HAP-1 (cell line): ENCODE data around the gene AMOTL2.
A peak's percentile ranks its signal among the peaks of the same experiment; 100 is the strongest.

ENCODE experiments used
- DNase-seq, 2 experiments: peaks; one replicate each; pipeline ENCODE4 v3.0.0-alpha.2; 2016 to 2020; ENCODE audit warnings: low spot score in 2 of 2
- H3K27me3 ChIP-seq: fragments of 250-450 bp; sonication (Bioruptor Pico); 2 replicates; pipeline ENCODE4 v1.5.1; 2020; ENCODE audit warnings: low read depth, mild to moderate bottlenecking, moderate library complexity
- H3K36me3 ChIP-seq: fragments of 250-450 bp; sonication (Bioruptor Pico); replicated peaks from 2 replicates; pipeline ENCODE4 v1.5.1; 2020; ENCODE audit warnings: mild to moderate bottlenecking
- H3K4me1 ChIP-seq: fragments of 250-450 bp; sonication (Bioruptor Pico); 2 replicates; pipeline ENCODE4 v1.5.1; 2020; ENCODE audit warnings: mild to moderate bottlenecking
- H3K4me3 ChIP-seq: fragments of 250-450 bp; sonication (Bioruptor Pico); 2 replicates; pipeline ENCODE4 v1.5.1; 2020; ENCODE audit warnings: mild to moderate bottlenecking, moderate library complexity
- H3K9me3 ChIP-seq: fragments of 250-450 bp; sonication (Bioruptor Pico); 2 replicates; pipeline ENCODE4 v1.5.1; 2020; ENCODE audit warnings: mild to moderate bottlenecking, moderate library complexity
- in situ Hi-C: fragments of 300-500 bp; cut with MboI; formaldehyde crosslinking; loops from 3 replicates; pipeline ENCODE4 v1.14.3; 2020; ENCODE audit warnings: low sequenced_read_pairs, inconsistent platforms, mixed read lengths

Gene AMOTL2

GRCh38 chr3:134392336-134392983 is 18.2 kb upstream of the AMOTL2 start:
- DNase-seq = no peak
- in situ Hi-C loops = no loop called here
- Histone ChIP-seq H3K9me3 (0 out of 2 replicates have a peak, but pooled peaks cover 3% of the 10 kb centered on the region), H3K36me3 (no peaks in the 10 kb centered on the region), H3K4me1 (no peaks in the 10 kb centered on the region), H3K27me3 (no peaks in the 10 kb centered on the region), H3K4me3 (no peak overlapping the region)

DNA sequence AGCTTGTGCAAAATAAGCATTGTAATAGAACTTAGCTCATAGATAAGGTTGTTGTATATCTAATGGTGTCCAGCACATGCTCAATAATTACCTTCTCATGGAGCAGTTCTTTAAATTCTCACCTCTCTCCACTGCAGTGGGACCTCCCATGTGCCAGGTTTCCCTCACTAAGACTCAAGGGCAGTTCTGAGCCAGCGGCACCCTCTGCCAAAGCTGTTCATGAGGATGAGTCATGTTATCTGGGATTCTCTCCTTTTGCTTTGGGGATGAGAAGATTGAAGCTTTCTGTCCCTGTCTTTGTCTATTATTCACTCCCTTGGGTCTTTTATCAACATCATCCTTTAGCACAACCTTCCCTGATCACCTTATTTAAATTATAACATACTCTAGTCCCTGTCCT is 15.6 kb upstream of the AMOTL2 start:
- H3K27me3 ChIP-seq = no peaks in the 10 kb centered on the region
- H3K9me3 ChIP-seq = 0 out of 2 replicates have a peak, but pooled peaks cover 3% of the 10 kb centered on the region
- no peak overlapping the region for H3K4me3 ChIP-seq
- in situ Hi-C loops = no loop called here
- DNase-seq = no peak
- no peaks in the 10 kb centered on the region for H3K36me3 ChIP-seq
- peaks cover 12% of the 10 kb centered on the region for H3K4me1 ChIP-seq

- in situ Hi-C loops = no loop called here
- Histone ChIP-seq H3K36me3 (no peaks in the 10 kb centered on the region), H3K27me3 (no peaks in the 10 kb centered on the region), H3K4me3 (no peak overlapping the region), H3K9me3 (0 out of 2 replicates have a peak, but pooled peaks cover 3% of the 10 kb centered on the region), H3K4me1 (peaks cover 14% of the 10 kb centered on the region)
- DNase-seq = no peak
Observed at GRCh38 chr3:134388788-134389485, 14.7 kb upstream of the AMOTL2 start.

DNA sequence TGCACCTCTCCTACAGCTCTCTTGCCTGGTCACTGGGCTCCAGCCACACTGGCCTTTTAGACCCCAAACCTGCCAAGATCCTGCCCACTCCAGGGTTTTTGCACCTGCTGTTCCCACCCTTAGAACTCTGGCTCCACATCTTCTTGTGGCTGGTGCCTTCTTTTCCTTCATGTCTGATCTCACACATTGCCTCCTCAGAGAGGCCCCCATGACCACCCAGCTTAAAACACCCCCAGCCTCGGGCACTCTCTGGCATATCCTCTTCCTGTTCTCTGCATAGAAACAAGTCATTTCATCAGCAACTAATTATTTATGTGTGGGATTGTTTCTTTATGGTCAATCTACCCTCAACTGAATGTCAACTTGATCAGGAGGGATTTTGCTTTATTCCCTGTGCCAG is 14.0 kb upstream of the AMOTL2 start:
- Histone ChIP-seq H3K4me3 (no peak overlapping the region), H3K27me3 (no peaks in the 10 kb centered on the region), H3K9me3 (0 out of 2 replicates have a peak, but pooled peaks cover 3% of the 10 kb centered on the region), H3K36me3 (no peaks in the 10 kb centered on the region), H3K4me1 (peaks cover 14% of the 10 kb centered on the region)
- no peak for DNase-seq
- in situ Hi-C loops = no loop called here

DNA sequence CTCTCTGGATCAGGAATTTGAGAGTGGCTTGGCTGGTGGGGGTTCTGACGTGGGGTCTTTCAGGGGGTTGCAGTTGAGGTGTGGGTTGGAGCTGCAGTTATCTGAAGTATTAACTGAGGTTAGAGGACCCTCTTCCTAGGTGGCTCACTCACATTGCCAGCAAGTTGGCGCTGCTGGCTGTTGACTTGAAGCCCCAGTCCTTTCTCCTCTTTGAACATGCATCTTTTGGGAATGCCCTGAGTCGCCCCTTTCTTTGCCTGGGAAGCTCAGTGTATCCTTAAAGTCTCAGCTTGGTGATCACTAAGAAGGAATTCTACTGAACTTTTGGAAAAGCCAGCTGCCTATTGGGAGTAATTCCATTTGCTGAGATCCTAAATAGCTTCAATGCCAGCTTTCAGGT is 13.0 kb upstream of the AMOTL2 start:
- no peak for DNase-seq
- Histone ChIP-seq H3K4me1 (peaks cover 14% of the 10 kb centered on the region), H3K36me3 (no peaks in the 10 kb centered on the region), H3K9me3 (0 out of 2 replicates have a peak, but pooled peaks cover 3% of the 10 kb centered on the region), H3K4me3 (no peak overlapping the region), H3K27me3 (no peaks in the 10 kb centered on the region)
- in situ Hi-C loops = no loop called here

- Histone ChIP-seq H3K27me3 (no peaks in the 10 kb centered on the region), H3K9me3 (0 out of 2 replicates have a peak, but pooled peaks cover under 1% of the 10 kb centered on the region), H3K4me3 (no peak overlapping the region), H3K36me3 (no peaks in the 10 kb centered on the region), H3K4me1 (peaks cover 14% of the 10 kb centered on the region)
- DNase-seq = no peak
- in situ Hi-C loops = no loop called here
Observed at GRCh38 chr3:134384963-134385362, 10.7 kb upstream of the AMOTL2 start.

GRCh38 chr3:134381831-134382442 is 7.7 kb upstream of the AMOTL2 start:
- Histone ChIP-seq H3K27me3 (no peaks in the 10 kb centered on the region), H3K9me3 (no peaks in the 10 kb centered on the region), H3K4me1 (peaks cover 14% of the 10 kb centered on the region), H3K4me3 (no peak overlapping the region), H3K36me3 (no peaks in the 10 kb centered on the region)
- DNase-seq = no peak
- in situ Hi-C loops = no loop called here

DNA sequence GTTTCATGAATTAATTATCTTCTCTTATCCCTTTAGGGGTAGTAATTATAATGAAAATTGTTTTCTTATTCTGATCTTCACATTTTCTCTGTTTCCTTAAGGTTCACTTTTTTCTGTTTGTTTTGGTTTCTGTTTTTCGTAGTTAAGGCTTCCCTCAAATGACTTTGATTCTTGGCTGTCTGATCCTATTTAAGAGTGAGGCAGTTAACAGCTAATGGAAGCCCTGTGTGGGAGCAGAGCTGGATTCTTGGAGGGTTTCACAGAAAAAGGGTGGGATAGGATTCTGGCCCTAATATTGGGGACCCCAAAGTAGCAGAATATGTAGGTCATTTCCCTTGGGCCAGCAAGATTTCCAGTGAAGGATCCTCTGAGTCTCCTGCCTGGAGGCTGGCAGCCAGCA is 6.8 kb upstream of the AMOTL2 start:
- in situ Hi-C loops = no loop called here
- H3K9me3 ChIP-seq = no peaks in the 10 kb centered on the region

GRCh38 chr3:134380249-134380648 is 6.0 kb upstream of the AMOTL2 start:
- Histone ChIP-seq H3K36me3 (no peaks in the 10 kb centered on the region), H3K4me1 (peaks cover 9% of the 10 kb centered on the region), H3K4me3 (no peak overlapping the region), H3K27me3 (no peaks in the 10 kb centered on the region), H3K9me3 (no peaks in the 10 kb centered on the region)
- no peak for DNase-seq
- in situ Hi-C loops = no loop called here

More for the DNA sequence above, 6.8 kb upstream of the AMOTL2 start:
- Histone ChIP-seq H3K27me3 (no peaks in the 10 kb centered on the region), H3K4me1 (peaks cover 14% of the 10 kb centered on the region), H3K4me3 (no peak overlapping the region), H3K36me3 (no peaks in the 10 kb centered on the region)
- DNase-seq = no peak

DNA sequence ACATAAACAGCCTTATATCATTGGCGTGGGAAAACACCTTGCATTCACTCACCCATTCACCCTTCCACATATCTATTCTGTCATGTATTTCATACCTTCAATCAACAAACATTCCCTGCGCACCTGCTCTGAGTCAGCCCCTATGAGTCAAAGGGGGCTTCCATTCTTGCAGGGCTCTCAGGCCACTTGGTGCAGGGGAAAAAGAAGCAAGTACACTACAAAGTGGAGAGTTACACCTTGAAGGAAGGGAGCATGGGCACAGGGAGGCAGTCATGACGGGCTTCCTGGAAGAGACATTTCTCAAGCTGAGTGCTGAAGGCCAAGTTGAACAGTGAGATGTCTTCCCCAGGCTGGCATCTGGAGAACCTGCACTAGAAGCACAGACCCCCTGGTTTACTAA is 4.6 kb upstream of the AMOTL2 start:
- H3K4me1 ChIP-seq = peaks cover 9% of the 10 kb centered on the region
- no peak overlapping the region for H3K4me3 ChIP-seq
- in situ Hi-C loops = no loop called here
- no peaks in the 10 kb centered on the region for H3K27me3 ChIP-seq
- DNase-seq = no peak
- H3K36me3 ChIP-seq = peaks cover 3% of the 10 kb centered on the region; the same call in 1 of the 2 replicates
- no peaks in the 10 kb centered on the region for H3K9me3 ChIP-seq

GRCh38 chr3:134378384-134378783 is 4.1 kb upstream of the AMOTL2 start:
- Histone ChIP-seq H3K4me1 (peaks cover 9% of the 10 kb centered on the region), H3K27me3 (no peaks in the 10 kb centered on the region), H3K4me3 (no peak overlapping the region), H3K9me3 (no peaks in the 10 kb centered on the region), H3K36me3 (peaks cover 5% of the 10 kb centered on the region)
- in situ Hi-C loops = no loop called here
- DNase-seq = peak; percentile 24 to 68

DNA sequence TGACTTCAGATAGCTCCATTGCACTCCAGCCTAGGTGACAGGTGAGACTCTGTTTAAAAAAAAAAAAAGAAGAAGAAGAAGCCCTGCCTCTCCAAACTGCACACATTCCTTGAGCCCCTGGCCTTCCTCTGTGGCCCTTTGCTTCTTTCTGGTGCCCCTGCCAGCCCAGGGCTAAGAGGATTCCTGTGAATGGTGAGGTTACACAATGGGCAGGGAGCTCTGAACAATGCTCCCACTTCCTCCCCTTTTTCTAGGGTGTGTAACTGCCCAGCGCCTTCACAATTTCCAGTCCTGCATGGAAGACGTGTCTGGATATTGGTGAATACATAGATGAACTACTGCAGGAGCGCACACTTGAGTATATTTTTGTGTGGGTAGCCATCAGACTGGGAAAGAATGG is 3.6 kb upstream of the AMOTL2 start:
- H3K4me3 ChIP-seq = no peak overlapping the region
- in situ Hi-C loops = no loop called here
- DNase-seq = no peak
- H3K9me3 ChIP-seq = no peaks in the 10 kb centered on the region
- peaks cover 9% of the 10 kb centered on the region for H3K4me1 ChIP-seq
- H3K27me3 ChIP-seq = no peaks in the 10 kb centered on the region
- H3K36me3 ChIP-seq = peaks cover 6% of the 10 kb centered on the region

- Histone ChIP-seq H3K9me3 (no peaks in the 10 kb centered on the region), H3K36me3 (peaks cover 11% of the 10 kb centered on the region), H3K4me3 (no peak overlapping the region), H3K27me3 (no peaks in the 10 kb centered on the region), H3K4me1 (peaks cover 15% of the 10 kb centered on the region)
- no peak for DNase-seq
- in situ Hi-C loops = no loop called here
Observed at GRCh38 chr3:134376786-134377426, 2.7 kb upstream of the AMOTL2 start.

- Histone ChIP-seq H3K4me3 (no peak overlapping the region), H3K9me3 (no peaks in the 10 kb centered on the region), H3K4me1 (peaks cover 18% of the 10 kb centered on the region), H3K36me3 (peaks cover 16% of the 10 kb centered on the region), H3K27me3 (no peaks in the 10 kb centered on the region)
- in situ Hi-C loops = no loop called here
- DNase-seq = no peak
Observed at GRCh38 chr3:134376385-134376765, 2.1 kb upstream of the AMOTL2 start.
